HFF-Myc (cell line): ENCODE results near the gene RPH3AL.
A peak's percentile ranks its signal among the peaks of the same experiment; 100 is the strongest.
"Not testable (repeated sequence)": the region's sequence is repeated elsewhere in the genome, so short reads cannot be mapped to it uniquely, and the experiment has no call there.

ENCODE experiments used
- DNase-seq: peaks from one replicate; pipeline ENCODE4 v3.0.0-alpha.2; 2011; ENCODE audit warnings: low read depth; ENCODE audit errors: extremely low read depth
- H3K4me3 ChIP-seq: replicated peaks from 2 replicates; pipeline ENCODE4 v1.5.1; 2011; ENCODE audit warnings: low read depth, mild to moderate bottlenecking, control low read depth, low read length
- CTCF ChIP-seq: IDR thresholded peaks from 2 replicates; pipeline ENCODE4 v1.5.1; 2012; ENCODE audit warnings: mild to moderate bottlenecking, low read depth, low read length, control low read depth; ENCODE audit errors: missing control alignments

Gene RPH3AL

GRCh38 chr17:371583-371982, 19.0 kb upstream of the RPH3AL start:
- no peak for TF ChIP-seq CTCF
- H3K4me3 ChIP-seq = no peak overlapping the region
- DNase-seq = no peak

- peak; percentile 45 for DNase-seq
- not testable (repeated sequence) for H3K4me3 ChIP-seq
Observed at GRCh38 chr17:367656-368055, 15.0 kb upstream of the RPH3AL start.

GRCh38 chr17:366657-367615, 14.3 kb upstream of the RPH3AL start:
- H3K4me3 ChIP-seq = not testable (repeated sequence)
- peak; percentile 38 for DNase-seq

GRCh38 chr17:364766-365165, 12.2 kb upstream of the RPH3AL start:
- DNase-seq = no peak
- no peak for TF ChIP-seq CTCF
- no peak overlapping the region for H3K4me3 ChIP-seq

GRCh38 chr17:364308-364707, 11.7 kb upstream of the RPH3AL start:
- no peak for DNase-seq
- no peak for TF ChIP-seq CTCF
- H3K4me3 ChIP-seq = no peak overlapping the region

GRCh38 chr17:362721-363120, 10.1 kb upstream of the RPH3AL start:
- no peak for TF ChIP-seq CTCF
- DNase-seq = no peak
- no peak overlapping the region for H3K4me3 ChIP-seq

- DNase-seq = no peak
- no peak overlapping the region for H3K4me3 ChIP-seq
- no peak for TF ChIP-seq CTCF
Observed at GRCh38 chr17:360092-360750, 7.6 kb upstream of the RPH3AL start.
